Measurements from ENCODE around the gene ADAMTS8.

Gene ADAMTS8

DNA sequence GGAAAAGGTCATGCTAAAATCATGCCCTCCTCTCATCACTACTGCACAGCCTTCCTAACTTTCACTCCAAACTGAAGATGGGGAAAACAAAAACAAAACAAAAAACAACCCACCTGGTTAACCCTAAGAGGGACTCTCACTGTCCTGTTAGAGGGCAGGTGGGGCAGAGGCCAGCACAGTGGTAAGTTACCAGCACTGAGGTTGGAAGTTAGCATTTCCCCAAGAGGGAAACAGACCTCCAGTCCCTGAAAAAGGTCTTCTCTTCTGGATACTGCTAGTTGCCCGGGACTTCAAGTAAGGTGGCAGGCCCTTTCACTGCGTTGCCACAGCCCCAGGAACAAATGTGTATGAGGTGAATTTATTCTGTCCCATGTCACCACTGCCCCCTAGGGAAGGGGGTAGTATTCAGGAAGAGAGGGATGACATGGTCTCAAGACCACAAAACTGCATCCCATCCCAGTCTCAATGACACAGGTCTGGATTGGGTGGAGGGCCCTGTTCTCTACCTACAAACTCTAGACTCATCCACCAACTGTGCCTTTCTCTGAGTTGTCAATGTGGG is 792 bp upstream of the ADAMTS8 start:
- no peak for TF ChIP-seq TEAD4 (IDR thresholded peaks at IDR 0.05)
- TF ChIP-seq RAD21 (IDR thresholded peaks at IDR 0.05; ENCODE audit: low read depth), result peak; percentile 28; the same call in 1 of the 2 replicates

DNA sequence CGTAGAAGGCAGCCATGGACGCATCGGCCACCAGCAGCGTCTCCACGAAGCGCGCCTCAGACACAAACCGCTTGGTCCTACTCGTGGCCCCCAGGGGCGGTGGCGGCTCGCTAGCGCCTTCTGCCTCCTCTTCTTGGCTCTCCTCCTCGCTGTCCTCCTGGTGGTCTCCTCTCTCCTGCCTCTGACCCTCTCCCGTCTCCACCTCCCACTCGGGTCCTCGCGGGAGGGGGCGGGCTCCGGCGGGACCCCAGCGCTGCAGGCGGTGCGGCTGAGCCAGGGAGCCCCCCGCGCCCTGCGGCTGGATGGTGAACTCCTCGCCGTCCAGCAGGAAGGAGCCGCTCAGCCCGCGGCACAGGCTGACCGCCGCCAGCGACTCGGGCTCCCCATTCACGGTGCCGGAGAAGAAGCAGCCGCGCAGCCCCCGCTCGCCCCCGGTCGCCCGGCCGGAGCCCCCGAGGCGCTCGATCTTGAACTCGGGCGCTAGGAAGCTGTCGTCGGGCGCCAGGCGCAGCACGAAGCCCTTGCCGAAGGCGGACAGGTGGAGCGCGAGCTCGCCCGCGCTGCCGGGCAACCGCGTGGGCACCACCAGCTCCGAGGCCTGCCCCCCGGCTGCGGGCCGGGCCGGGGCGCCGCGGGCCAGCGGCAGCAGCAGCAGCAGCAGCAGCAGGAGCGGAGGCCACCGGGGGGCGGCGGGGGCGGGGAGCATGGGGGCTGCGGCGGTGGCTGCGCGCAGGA is 661 bp downstream of the ADAMTS8 start:
- TF ChIP-seq NFIC (IDR thresholded peaks at IDR 0.05) (no peak), EGR1 (IDR thresholded peaks at IDR 0.05) (no peak), FOXM1 (IDR thresholded peaks at IDR 0.05; ENCODE audit: borderline replicate concordance, low read depth) (no peak), TEAD4 (IDR thresholded peaks at IDR 0.05) (no peak), RAD21 (IDR thresholded peaks at IDR 0.05; ENCODE audit: low read depth) (peak; percentile 38; the same call in 1 of the 2 replicates), ZBTB7A (IDR thresholded peaks at IDR 0.05; ENCODE audit: low read depth) (peak; percentile 33; the same call in 1 of the 2 replicates), TCF12 (IDR thresholded peaks at IDR 0.05; ENCODE audit: low read depth) (no peak), TAF1 (IDR thresholded peaks at IDR 0.05; ENCODE audit: low read depth) (no peak)
- TF ChIP-seq, protein P1, sequence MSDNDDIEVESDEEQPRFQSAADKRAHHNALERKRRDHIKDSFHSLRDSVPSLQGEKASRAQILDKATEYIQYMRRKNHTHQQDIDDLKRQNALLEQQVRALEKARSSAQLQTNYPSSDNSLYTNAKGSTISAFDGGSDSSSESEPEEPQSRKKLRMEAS (IDR thresholded peaks at IDR 0.05), result peak; percentile 78
- TF ChIP-seq, protein P2, sequence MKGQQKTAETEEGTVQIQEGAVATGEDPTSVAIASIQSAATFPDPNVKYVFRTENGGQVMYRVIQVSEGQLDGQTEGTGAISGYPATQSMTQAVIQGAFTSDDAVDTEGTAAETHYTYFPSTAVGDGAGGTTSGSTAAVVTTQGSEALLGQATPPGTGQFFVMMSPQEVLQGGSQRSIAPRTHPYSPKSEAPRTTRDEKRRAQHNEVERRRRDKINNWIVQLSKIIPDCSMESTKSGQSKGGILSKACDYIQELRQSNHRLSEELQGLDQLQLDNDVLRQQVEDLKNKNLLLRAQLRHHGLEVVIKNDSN (IDR thresholded peaks at IDR 0.05), result no peak

DNA sequence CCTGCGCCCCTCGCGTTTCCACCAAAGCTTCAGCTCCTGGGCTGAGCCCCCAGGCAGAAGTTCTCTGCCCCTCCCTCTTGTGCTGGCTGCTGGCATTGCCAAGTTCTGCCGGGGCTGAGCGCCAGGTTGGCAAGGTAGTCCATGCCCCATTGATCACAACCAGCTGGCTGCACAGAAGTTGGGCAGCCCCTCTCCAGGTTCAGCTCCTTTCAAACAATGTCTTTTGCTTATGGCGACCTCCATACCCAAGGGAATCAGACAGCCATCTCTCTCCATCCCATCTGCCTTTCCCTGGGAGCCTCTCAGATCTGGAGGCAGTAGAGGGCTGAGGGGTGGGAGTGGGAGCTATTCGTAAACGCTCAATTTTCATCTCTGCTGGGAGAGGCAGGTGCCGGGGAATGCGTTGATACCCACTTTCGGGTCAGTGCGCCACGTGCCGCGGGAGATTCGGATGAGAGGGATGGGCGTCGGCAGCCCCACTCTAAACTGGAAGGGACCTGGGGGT is 1.5 kb downstream of the ADAMTS8 start:
- TF ChIP-seq TEAD4 (IDR thresholded peaks at IDR 0.05), result no peak
- TF ChIP-seq EGR1 (IDR thresholded peaks at IDR 0.05), result no peak
- no peak for TF ChIP-seq CEBPB (IDR thresholded peaks at IDR 0.05)

DNA sequence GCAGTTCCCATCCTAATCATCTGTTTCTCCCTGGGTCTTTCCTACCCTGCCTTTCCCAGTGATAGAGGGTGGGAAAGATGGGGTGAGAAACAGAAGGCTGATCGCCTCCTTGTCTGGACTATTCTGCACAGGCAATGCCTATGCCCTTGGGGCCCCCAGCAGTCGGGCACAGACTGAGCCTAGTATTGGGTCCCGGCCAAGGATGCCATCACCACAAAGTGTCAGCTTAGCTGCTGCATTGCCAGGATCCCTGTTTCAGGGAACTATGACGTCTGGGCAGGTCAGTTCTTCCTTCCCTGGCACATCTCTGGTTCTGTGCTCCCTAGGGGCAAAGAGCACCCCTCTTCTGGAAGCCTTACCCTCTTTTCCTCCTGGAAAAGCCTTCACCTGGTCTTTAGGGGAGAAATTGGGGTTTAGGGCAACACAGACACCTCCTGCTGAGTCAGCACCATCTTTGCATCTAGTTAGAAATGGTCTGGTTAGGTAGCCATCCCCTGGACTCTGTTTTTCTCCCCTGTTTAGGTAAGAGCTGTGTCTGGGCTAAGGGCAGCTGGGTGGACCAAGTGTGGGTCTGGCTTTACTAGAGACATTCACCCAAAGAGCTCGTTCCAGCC is 2.1 kb downstream of the ADAMTS8 start:
- TF ChIP-seq EP300 (IDR thresholded peaks at IDR 0.05; ENCODE audit: borderline replicate concordance) (no peak), TEAD4 (IDR thresholded peaks at IDR 0.05) (no peak), CREB1 (IDR thresholded peaks at IDR 0.05; ENCODE audit: low read depth) (no peak), RAD21 (IDR thresholded peaks at IDR 0.05; ENCODE audit: low read depth) (no peak), NFIC (IDR thresholded peaks at IDR 0.05) (no peak), TCF12 (IDR thresholded peaks at IDR 0.05; ENCODE audit: low read depth) (no peak), ZBTB7A (IDR thresholded peaks at IDR 0.05; ENCODE audit: low read depth) (no peak), TAF1 (IDR thresholded peaks at IDR 0.05; ENCODE audit: low read depth) (no peak)
- TF ChIP-seq, protein P2 (IDR thresholded peaks at IDR 0.05), result no peak

DNA sequence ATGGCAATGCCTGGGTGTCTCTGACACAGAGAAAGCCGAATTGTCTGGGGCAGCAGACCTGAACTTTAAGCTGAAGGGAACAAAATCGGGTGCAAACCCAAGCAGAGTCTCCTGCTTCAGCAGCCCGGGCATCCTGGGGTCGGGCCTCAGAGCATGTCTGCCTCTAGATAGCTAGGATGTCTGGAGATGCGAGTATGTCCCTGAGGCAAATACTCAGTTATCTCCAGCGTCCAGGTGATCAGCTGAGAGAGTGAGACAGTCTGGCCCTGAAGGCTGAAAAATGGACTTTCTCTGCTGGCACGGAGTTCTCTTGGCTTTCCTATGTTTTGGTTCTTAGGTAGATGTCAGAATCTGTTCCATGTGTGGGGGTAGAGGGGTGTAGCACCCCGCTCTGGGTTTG is 3.3 kb downstream of the ADAMTS8 start:
- TF ChIP-seq, protein P1 (IDR thresholded peaks at IDR 0.05), result no peak
- TF ChIP-seq FOXM1 (IDR thresholded peaks at IDR 0.05; ENCODE audit: borderline replicate concordance, low read depth) (no peak), ZBTB7A (IDR thresholded peaks at IDR 0.05; ENCODE audit: low read depth) (no peak), RAD21 (IDR thresholded peaks at IDR 0.05; ENCODE audit: low read depth) (no peak), NFIC (IDR thresholded peaks at IDR 0.05) (no peak), CEBPB (IDR thresholded peaks at IDR 0.05) (no peak), EP300 (IDR thresholded peaks at IDR 0.05; ENCODE audit: borderline replicate concordance) (no peak), TEAD4 (IDR thresholded peaks at IDR 0.05) (no peak), EGR1 (IDR thresholded peaks at IDR 0.05) (no peak), CREB1 (IDR thresholded peaks at IDR 0.05; ENCODE audit: low read depth) (no peak), TCF12 (IDR thresholded peaks at IDR 0.05; ENCODE audit: low read depth) (no peak), YY1 (IDR thresholded peaks at IDR 0.05; ENCODE audit: low read depth) (no peak)
- TF ChIP-seq, protein P2 (IDR thresholded peaks at IDR 0.05), result no peak
- TF ChIP-seq, protein P3, sequence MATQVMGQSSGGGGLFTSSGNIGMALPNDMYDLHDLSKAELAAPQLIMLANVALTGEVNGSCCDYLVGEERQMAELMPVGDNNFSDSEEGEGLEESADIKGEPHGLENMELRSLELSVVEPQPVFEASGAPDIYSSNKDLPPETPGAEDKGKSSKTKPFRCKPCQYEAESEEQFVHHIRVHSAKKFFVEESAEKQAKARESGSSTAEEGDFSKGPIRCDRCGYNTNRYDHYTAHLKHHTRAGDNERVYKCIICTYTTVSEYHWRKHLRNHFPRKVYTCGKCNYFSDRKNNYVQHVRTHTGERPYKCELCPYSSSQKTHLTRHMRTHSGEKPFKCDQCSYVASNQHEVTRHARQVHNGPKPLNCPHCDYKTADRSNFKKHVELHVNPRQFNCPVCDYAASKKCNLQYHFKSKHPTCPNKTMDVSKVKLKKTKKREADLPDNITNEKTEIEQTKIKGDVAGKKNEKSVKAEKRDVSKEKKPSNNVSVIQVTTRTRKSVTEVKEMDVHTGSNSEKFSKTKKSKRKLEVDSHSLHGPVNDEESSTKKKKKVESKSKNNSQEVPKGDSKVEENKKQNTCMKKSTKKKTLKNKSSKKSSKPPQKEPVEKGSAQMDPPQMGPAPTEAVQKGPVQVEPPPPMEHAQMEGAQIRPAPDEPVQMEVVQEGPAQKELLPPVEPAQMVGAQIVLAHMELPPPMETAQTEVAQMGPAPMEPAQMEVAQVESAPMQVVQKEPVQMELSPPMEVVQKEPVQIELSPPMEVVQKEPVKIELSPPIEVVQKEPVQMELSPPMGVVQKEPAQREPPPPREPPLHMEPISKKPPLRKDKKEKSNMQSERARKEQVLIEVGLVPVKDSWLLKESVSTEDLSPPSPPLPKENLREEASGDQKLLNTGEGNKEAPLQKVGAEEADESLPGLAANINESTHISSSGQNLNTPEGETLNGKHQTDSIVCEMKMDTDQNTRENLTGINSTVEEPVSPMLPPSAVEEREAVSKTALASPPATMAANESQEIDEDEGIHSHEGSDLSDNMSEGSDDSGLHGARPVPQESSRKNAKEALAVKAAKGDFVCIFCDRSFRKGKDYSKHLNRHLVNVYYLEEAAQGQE (IDR thresholded peaks at IDR 0.05; ENCODE audit: low read depth), result no peak

DNA sequence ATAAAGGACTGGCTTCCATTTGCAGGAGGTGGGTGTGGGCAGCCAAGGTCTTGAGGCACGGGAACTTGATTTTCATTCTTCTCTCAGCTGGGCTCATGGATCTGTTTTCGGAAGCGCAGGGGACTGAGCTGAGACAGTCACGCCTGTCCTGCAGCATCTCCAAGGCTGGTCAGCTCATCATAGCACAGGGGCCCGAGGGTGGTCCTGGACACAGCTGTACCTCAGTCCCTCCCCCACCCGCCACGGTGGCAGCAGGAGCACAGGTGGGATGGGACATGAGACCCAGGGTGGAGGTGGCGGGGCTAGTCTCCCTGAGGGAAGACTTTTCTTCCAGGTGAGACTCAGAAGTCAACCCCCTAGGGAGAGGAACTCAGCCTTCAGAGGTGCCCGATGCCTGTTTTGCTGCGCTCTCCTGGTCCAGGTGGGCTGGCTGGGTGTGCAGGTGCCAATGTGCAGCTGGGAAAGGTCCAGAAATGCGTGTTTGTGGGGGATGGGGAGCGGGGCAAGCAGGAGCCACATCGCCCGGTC is 3.7 kb downstream of the ADAMTS8 start:
- TF ChIP-seq, protein P3 (IDR thresholded peaks at IDR 0.05; ENCODE audit: low read depth), result no peak
- no peak for TF ChIP-seq CREB1 (IDR thresholded peaks at IDR 0.05; ENCODE audit: low read depth)
- no peak for TF ChIP-seq EP300 (IDR thresholded peaks at IDR 0.05; ENCODE audit: borderline replicate concordance)
- TF ChIP-seq TCF12 (IDR thresholded peaks at IDR 0.05; ENCODE audit: low read depth), result no peak
- TF ChIP-seq YY1 (IDR thresholded peaks at IDR 0.05; ENCODE audit: low read depth), result no peak
- TF ChIP-seq, protein P1 (IDR thresholded peaks at IDR 0.05), result no peak
- TF ChIP-seq ZBTB7A (IDR thresholded peaks at IDR 0.05; ENCODE audit: low read depth), result no peak
- TF ChIP-seq CEBPB (IDR thresholded peaks at IDR 0.05), result no peak
- TF ChIP-seq EGR1 (IDR thresholded peaks at IDR 0.05), result no peak
- no peak for TF ChIP-seq FOXM1 (IDR thresholded peaks at IDR 0.05; ENCODE audit: borderline replicate concordance, low read depth)
- TF ChIP-seq NFIC (IDR thresholded peaks at IDR 0.05), result no peak
- TF ChIP-seq RAD21 (IDR thresholded peaks at IDR 0.05; ENCODE audit: low read depth), result no peak
- TF ChIP-seq, protein P2 (IDR thresholded peaks at IDR 0.05), result no peak
- TF ChIP-seq TEAD4 (IDR thresholded peaks at IDR 0.05), result no peak
- no peak for TF ChIP-seq TAF1 (IDR thresholded peaks at IDR 0.05; ENCODE audit: low read depth)

Measured in Ishikawa (cell line).